ENCODE results near the gene ENOX1. TPM values are rescaled to one million over a fixed set of nuclear protein-coding genes. Genes with fewer than 3 reads are reported as not detected.

The ENOX1 gene
- total RNA-seq, 2 donors from 2014 or later = 0.22 to 1.4 TPM

GRCh38 chr13:43303033-43303729 is 483.6 kb downstream of the ENOX1 start:
- H3K4me1 ChIP-seq = no peaks in the 10 kb centered on the region
- H3K27ac ChIP-seq = no peak overlapping the region
- intact Hi-C loops (cut with DNase I) = no loop called here
- no peaks in the 10 kb centered on the region for H3K36me3 ChIP-seq
- no peak overlapping the region for H3K4me3 ChIP-seq
- no peak for TF ChIP-seq CTCF (IDR thresholded peaks at IDR 0.05)
- DNase-seq = peak; percentile 22
- H3K9ac ChIP-seq (ENCODE audit: low read depth in 2 of 2, low read length in 2 of 2) = no peak overlapping the region
- H3K27me3 ChIP-seq = no peaks in the 10 kb centered on the region
- no peaks in the 10 kb centered on the region for H3K9me3 ChIP-seq

GRCh38 chr13:43301346-43301969 is 485.3 kb downstream of the ENOX1 start:
- no peaks in the 10 kb centered on the region for H3K9me3 ChIP-seq
- intact Hi-C loops (cut with DNase I) = no loop called here
- no peak overlapping the region for H3K27ac ChIP-seq
- no peaks in the 10 kb centered on the region for H3K36me3 ChIP-seq
- no peak for TF ChIP-seq CTCF (IDR thresholded peaks at IDR 0.05)
- no peak overlapping the region for H3K4me3 ChIP-seq
- no peaks in the 10 kb centered on the region for H3K27me3 ChIP-seq
- H3K4me1 ChIP-seq = no peaks in the 10 kb centered on the region
- no peak overlapping the region for H3K9ac ChIP-seq (ENCODE audit: low read depth in 2 of 2, low read length in 2 of 2)
- DNase-seq = no peak

- TF ChIP-seq CTCF (IDR thresholded peaks at IDR 0.05) = no peak
- Histone ChIP-seq H3K9ac (ENCODE audit: low read depth in 2 of 2, low read length in 2 of 2) (no peak overlapping the region), H3K27ac (no peak overlapping the region), H3K9me3 (no peaks in the 10 kb centered on the region), H3K36me3 (no peaks in the 10 kb centered on the region), H3K4me3 (no peak overlapping the region), H3K27me3 (no peaks in the 10 kb centered on the region), H3K4me1 (no peaks in the 10 kb centered on the region)
- intact Hi-C loops (cut with DNase I) = no loop called here
- no peak for DNase-seq
Measured at GRCh38 chr13:43300865-43301264, 485.9 kb downstream of the ENOX1 start.

- no peaks in the 10 kb centered on the region for H3K9me3 ChIP-seq
- H3K27ac ChIP-seq = no peak overlapping the region
- no peak for TF ChIP-seq CTCF (IDR thresholded peaks at IDR 0.05)
- no peaks in the 10 kb centered on the region for H3K36me3 ChIP-seq
- DNase-seq = no peak
- intact Hi-C loops (cut with DNase I) = no loop called here
- no peak overlapping the region for H3K9ac ChIP-seq (ENCODE audit: low read depth in 2 of 2, low read length in 2 of 2)
- H3K4me1 ChIP-seq = no peaks in the 10 kb centered on the region
- H3K27me3 ChIP-seq = no peaks in the 10 kb centered on the region
- no peak overlapping the region for H3K4me3 ChIP-seq
Measured at GRCh38 chr13:43299374-43299773, 487.4 kb downstream of the ENOX1 start.

- intact Hi-C loops (cut with DNase I) = no loop called here
- H3K27ac ChIP-seq = no peak overlapping the region
- no peak overlapping the region for H3K4me3 ChIP-seq
- H3K36me3 ChIP-seq = no peaks in the 10 kb centered on the region
- no peak for TF ChIP-seq CTCF (IDR thresholded peaks at IDR 0.05)
- no peaks in the 10 kb centered on the region for H3K27me3 ChIP-seq
- H3K9ac ChIP-seq (ENCODE audit: low read depth in 2 of 2, low read length in 2 of 2) = no peak overlapping the region
- H3K9me3 ChIP-seq = no peaks in the 10 kb centered on the region
- H3K4me1 ChIP-seq = no peaks in the 10 kb centered on the region
- no peak for DNase-seq
Measured at GRCh38 chr13:43298816-43299215, 488.0 kb downstream of the ENOX1 start.

Measured in colonic mucosa (tissue), 4 donors.